Panc1 (cell line): ENCODE results near the gene KHDRBS2.

Experiments
- POLR2AphosphoS5 ChIP-seq: IDR thresholded peaks from 2 replicates; pipeline ENCODE4 v1.6.1; 2012; ENCODE audit warnings: mild to moderate bottlenecking, low read depth, low read length, moderate library complexity
- SIN3A ChIP-seq: IDR thresholded peaks from 2 replicates; pipeline ENCODE4 v1.6.1; 2012; ENCODE audit warnings: low read depth, mild to moderate bottlenecking, low read length, moderate library complexity, borderline replicate concordance; ENCODE audit not compliant: insufficient read depth
- TF ChIP-seq, protein P1 (sequence below): fragments of 450-650 bp; IDR thresholded peaks from 2 replicates; pipeline ENCODE4 v1.5.1; 2017; ENCODE audit warnings: mild to moderate bottlenecking
- TF ChIP-seq, protein P2 (sequence below), 2 experiments: IDR thresholded peaks; 2 replicates each; pipeline ENCODE4 v1.6.1; 2011 to 2012; ENCODE audit warnings: low read depth in 2 of 2, control low read depth in 1 of 2, low read length in 1 of 2, mild to moderate bottlenecking in 1 of 2, moderate library complexity in 1 of 2; ENCODE audit not compliant: insufficient read depth in 1 of 2

GRCh38 chr6:62035952-62036351, 250.1 kb downstream of the KHDRBS2 start:
- TF ChIP-seq, protein P1, sequence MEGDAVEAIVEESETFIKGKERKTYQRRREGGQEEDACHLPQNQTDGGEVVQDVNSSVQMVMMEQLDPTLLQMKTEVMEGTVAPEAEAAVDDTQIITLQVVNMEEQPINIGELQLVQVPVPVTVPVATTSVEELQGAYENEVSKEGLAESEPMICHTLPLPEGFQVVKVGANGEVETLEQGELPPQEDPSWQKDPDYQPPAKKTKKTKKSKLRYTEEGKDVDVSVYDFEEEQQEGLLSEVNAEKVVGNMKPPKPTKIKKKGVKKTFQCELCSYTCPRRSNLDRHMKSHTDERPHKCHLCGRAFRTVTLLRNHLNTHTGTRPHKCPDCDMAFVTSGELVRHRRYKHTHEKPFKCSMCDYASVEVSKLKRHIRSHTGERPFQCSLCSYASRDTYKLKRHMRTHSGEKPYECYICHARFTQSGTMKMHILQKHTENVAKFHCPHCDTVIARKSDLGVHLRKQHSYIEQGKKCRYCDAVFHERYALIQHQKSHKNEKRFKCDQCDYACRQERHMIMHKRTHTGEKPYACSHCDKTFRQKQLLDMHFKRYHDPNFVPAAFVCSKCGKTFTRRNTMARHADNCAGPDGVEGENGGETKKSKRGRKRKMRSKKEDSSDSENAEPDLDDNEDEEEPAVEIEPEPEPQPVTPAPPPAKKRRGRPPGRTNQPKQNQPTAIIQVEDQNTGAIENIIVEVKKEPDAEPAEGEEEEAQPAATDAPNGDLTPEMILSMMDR = no peak
- no peak for TF ChIP-seq POLR2AphosphoS5
- no peak for TF ChIP-seq SIN3A
- TF ChIP-seq, protein P2, sequence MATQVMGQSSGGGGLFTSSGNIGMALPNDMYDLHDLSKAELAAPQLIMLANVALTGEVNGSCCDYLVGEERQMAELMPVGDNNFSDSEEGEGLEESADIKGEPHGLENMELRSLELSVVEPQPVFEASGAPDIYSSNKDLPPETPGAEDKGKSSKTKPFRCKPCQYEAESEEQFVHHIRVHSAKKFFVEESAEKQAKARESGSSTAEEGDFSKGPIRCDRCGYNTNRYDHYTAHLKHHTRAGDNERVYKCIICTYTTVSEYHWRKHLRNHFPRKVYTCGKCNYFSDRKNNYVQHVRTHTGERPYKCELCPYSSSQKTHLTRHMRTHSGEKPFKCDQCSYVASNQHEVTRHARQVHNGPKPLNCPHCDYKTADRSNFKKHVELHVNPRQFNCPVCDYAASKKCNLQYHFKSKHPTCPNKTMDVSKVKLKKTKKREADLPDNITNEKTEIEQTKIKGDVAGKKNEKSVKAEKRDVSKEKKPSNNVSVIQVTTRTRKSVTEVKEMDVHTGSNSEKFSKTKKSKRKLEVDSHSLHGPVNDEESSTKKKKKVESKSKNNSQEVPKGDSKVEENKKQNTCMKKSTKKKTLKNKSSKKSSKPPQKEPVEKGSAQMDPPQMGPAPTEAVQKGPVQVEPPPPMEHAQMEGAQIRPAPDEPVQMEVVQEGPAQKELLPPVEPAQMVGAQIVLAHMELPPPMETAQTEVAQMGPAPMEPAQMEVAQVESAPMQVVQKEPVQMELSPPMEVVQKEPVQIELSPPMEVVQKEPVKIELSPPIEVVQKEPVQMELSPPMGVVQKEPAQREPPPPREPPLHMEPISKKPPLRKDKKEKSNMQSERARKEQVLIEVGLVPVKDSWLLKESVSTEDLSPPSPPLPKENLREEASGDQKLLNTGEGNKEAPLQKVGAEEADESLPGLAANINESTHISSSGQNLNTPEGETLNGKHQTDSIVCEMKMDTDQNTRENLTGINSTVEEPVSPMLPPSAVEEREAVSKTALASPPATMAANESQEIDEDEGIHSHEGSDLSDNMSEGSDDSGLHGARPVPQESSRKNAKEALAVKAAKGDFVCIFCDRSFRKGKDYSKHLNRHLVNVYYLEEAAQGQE (IDR thresholded peaks at IDR 0.05; ENCODE audit: insufficient read depth in 1 of 2, low read depth in 2 of 2, low read length in 1 of 2) = no peak
